HG03196 (cell line): Measurements from ENCODE around the gene CADPS.

Experiments used
- ATAC-seq: cut with Tn5 transposase; IDR thresholded peaks from one replicate; pipeline ENCODE4 v1.9.1; 2021; ENCODE audit not compliant: unreplicated experiment

Gene CADPS

DNA sequence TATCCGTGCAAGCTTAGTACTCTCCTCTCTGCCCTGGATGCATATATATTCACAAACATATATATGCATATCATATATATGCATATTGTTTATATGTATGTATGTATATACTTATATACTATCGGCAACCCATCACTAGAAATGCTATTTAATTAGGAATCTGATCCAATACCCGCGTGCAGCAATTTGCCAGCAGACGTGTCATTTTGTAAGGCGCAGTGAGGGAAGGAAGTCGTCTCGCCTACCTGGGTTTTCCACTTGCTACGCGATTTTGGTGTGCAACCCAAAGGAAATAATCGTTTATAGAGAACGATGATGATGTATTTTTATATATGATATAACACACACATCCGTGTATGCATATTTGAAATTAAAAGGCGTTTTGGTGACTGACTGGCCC, 496.3 kb downstream of the CADPS start:
- no peak for ATAC-seq

GRCh38 chr3:62378311-62378789, 496.9 kb downstream of the CADPS start:
- no peak for ATAC-seq

DNA sequence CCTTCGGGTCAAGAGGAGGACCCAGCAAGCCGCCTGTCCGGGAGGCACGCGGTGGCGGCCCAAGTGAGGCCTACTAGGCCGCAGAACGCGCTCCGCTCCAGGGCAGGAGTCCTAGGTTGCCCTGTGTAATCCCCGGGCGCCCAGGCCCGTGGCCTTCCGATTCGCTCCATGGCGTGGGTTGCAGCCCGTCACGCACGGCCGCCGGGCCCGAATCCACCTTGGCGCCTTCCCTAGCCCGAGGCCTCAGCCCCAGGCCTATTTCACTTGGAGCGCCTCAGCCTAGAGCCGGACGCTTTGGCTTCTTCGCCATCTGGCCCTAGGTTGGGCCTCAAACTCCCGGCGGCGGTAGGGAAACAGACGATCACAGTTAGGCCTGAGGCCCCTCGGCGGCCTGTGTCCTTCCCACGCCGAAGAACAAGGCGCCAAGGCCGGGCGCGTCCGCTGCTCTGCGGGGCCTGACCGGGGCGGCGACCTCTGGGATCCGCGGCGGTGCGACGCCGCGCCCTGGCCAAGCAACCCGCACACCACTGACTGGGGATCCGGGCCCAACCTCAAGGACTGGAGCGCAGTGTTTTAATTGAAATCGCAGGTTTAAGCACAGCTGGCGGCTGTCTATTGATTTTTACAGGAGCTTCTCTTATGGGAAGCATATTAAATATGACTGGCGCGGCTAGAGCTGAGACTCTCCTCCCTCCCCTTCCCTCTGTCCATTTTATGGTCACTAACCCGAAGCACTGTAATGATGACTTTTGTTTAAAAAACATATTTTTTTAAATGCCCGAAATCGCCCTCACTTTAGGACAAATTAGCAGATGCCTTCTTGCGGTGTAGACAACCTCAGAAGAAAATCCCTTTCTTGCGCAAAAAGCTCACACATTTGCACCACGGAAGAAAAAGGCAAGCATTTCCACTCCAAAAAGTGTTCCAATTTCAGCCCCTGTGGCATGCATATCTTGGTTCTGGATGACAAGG, 498.0 kb downstream of the CADPS start:
- ATAC-seq, result no peak

DNA sequence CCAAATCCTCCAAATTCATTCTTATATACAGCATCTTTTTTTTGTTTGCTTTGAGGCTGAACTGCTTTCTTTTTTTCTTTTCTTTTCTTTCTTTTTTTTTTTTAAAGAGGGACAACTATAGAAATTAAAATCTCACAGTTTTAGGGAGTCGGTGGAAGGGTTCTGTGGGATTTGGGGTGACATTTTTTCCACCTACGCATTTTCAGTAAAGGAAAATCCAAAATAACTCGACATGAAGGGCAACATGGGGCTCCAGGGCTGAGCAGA, 498.8 kb downstream of the CADPS start:
- no peak for ATAC-seq

GRCh38 chr3:62375655-62376453, 499.4 kb downstream of the CADPS start:
- ATAC-seq, result no peak

DNA sequence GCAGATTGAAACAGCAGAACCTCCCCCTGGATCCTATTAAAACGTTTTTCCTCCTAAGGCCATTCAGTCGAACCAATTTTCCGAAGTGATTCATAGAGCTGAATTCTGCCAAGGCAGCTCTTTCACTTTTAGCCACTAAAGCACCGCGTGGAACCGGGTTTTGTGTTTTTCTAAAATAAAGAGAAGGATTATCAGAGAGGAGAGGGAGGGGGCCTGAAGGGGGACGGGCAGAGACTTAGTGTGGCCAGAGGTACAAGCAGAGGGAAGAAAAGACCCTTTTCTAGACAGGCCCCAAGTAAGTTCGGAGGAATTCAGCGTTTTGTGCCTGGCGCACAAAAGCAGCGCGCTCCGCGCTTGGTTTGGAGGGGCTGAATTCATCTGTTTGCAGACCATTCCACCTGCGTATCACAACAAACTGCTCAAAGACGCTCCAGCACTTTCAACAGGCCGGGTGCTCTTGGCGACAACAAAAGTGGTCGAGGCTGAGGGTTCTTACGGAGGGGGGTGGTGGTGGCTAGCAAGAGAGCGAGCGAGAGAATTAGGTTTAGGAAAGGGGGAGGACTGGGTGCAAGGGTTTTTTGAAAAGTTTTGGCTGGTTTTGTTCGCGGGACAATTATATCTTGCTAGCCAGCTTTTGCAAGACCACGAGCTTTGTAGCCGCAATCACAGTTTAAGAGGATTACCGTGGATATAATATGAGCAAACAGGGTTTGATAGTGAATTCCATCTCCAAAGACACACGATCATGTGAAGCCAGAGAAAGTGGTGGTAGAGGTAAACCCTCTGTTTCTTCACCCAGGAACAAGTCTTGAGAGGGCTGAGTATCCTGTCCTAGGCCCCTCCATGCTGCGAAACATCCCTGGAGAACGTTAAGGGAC, 500.6 kb downstream of the CADPS start:
- ATAC-seq, result no peak

DNA sequence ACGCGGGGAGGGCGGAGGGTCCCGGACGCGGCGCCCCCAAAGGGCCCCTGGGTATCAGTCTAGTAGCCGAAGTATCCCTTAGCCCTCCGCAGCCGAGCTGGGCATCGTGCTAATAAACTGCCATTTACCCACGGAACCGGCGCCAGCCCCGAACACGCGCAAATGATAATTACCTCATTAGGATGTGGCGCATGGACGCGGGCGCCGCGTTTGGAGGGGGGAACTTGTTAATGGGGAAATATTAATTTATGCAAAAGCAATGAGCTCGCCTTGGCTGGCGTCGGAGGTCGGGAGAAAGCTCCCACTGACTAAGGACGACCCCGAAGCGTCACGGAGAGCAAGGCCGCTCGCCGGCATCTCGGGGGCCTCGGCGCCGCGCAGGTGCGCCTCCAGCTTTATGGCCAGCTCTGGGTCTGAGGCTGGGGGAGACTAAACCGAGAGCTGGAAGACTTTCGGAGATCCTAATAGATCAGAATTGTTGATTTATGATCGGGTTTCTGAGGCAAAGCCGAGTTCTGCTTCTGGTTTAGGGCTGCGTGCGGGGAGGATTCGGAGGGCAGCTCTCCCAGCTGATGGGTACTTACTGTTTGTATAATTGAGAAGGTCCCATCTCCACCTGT, 501.4 kb downstream of the CADPS start:
- no peak for ATAC-seq

DNA sequence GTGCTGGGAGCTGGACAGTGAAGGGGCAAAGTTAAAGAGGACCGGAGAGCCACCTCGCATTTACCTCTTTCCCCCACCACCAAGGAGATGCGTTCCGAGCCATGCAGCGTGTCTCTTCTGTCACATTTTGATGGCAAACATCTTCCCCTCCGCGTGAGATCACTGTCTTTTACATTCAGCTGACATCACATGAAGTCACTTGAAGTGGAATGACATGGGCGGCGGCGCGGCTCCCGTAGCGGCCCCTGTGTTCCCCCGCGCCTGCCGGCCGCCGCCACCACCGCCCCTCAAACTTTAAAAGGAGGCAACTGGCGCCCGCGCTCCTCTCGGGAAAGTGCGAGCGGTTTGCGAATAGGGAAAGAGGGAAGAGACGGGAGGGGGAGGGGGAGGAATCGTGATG, 502.0 kb downstream of the CADPS start, which contains the start of gene FEZF2:
Gene FEZF2, minus strand, starts transcription at position 336 of the 400 bp plus-strand sequence. CDS start 682 bp downstream, outside the sequence.
- no peak for ATAC-seq

DNA sequence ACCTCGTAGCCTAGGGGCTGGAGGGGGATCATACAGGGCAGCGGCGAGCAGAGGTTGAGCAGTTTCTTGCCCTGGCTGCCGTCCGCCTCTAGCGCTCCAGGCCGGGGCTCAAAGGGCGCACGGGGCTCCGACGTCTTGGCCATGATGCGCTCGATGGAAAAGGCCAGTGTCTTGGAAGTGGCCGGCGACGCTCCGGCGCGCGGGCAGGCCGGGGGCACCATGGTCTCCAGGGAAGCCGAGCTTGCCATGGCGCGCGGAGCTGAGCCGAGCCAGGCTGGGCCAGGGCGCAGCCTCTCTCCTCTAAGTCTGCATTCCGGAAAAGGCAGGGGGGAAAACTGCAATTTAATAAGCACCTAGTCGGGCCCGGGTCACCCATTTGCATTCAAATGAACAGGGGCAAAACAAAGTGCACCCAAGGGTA, 502.6 kb downstream of the CADPS start:
- no peak for ATAC-seq

DNA sequence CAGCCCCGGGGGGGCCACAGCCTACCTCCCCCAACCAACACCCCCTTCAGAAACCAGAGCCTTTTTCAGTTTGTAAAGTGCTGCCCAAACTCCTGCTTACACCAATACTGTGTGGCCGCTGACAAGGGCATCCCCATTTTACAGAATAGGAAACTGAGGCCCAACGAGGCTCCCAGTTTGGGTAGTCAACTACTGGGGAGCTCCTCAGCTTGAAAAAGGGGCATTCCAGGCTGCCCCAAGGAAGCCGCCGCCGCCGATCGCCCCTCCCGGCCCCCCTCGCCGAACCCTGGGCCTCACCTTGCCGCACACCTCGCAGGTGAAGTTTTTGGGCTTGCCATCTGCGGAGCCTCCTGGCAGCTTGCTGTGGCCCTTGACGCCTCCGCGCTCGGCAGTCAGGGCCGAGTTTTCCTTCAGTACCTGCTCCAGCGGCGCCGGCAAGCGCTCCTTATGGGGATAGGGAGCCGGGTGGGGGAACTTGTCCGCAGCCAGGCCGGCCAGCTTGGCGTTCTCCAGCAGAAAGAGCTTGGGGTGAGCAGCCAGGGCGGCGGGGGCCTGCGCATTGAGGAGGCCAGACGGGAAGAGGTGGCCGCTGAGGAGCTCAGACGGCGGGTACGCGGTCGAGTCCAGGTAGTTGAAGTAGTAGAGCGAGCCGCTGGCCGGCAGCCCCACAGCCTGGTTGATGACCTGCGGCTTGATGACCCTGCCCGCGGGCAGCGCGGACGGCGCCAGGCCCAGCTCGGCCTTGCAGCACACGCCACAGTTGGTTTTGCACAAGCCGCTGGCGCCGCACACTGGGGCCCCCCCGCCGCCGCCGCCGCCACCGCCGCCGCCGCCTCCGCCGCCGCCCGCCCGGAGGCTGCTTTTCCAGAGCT, 503.3 kb downstream of the CADPS start:
- ATAC-seq, result no peak

DNA sequence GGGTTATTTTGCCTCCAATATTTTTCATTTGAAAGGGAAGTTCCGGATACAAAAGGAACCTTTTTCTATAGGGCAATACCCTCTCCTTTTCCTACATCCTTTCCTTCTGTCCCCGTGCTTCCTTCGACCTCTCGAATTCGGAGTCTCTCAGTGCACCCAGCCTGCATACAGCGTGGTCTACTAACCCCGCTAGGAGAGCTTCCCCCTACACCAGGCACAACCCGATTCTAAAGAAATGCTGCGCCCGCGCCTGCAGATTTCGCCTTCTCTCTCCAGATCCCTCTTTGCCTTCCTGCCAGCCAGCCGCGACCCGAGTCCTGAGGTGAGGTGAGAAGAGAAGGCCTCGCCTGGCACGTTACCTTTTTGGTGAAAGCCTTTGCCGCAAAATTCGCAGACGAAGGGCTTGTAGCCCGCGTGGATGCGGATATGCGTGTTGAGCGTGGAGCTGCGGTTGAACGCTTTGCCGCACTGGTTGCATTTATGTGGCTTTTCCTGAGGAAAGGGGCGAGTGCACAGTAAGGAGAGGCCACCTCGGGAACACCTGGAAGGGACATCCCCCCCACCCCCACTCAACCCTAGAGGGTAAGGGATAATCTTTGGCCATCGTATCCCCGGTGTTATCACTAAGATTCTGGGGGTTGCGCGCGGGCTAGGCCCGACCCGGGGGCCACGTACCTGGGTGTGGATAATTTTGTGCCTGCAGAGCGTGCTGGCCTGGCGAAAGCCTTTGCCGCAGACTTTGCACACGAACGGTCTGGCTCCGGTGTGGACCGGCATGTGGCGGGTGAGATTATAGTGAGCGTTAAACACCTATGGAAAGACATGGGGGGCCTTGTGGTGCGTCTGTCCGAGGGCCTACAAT, 504.1 kb downstream of the CADPS start:
- ATAC-seq, result no peak

- no peak for ATAC-seq
These were observed 504.9 kb downstream of the CADPS start for GRCh38 chr3:62370112-62370857.

GRCh38 chr3:62369476-62369743, 505.8 kb downstream of the CADPS start:
- ATAC-seq, result no peak

DNA sequence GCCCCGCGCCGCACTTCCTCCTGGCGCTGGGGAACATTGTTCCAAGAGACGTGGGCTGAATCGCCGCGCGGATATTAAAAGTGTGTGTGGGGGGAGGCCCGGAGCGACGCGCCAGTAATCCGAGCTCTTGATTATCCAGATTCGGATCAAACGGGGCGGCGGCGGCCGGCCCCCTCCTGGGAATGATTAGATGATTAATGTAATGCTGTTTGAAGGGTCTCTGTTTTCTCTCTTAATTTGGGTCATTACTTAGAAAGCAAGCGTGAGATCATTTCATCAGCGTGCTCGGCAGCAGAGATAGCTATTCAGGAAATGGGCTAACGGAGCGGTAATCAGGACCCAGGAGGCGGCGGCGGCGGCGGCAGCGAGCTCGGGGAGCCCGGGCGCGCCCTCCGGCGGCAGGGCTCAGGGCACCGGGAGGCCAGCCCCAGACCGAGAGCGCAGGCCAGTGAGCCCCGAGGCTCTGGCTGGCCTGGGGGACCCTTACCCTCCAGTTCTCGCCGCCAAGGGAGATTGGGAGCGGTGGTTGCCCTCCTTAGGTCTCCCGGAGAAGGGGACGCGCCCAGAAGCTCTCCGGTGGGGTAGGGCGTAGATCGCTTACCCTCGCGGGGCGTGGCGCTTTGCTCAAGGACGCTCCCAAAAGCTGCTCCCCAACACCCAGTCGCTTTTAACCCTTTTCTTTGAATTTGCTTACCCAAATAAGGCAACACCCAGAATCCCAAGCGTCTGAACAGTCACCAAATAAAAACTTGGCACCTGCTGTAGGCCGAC, 506.3 kb downstream of the CADPS start:
- no peak for ATAC-seq

DNA sequence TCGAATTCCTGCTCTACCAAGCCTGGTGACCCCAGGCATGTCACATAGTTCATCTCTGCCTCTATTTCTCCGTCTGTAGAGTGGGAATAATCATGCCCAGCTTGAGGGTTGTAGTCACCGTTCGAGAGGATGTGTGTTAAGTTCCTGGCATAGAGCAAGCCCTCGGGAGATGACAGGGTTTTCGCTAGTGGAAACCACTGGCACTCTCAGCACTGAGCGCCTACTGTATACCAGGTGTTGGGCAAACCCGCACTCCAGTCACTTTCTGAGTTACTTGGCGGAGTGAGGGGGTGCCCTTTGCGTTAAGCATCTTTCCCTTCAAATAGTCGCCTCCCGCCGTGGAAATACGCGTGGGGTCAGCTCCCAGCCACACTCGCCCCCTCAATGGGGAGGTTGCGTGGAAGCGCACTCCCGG, 506.9 kb downstream of the CADPS start:
- ATAC-seq, result no peak

- ATAC-seq, result no peak
These were observed 507.4 kb downstream of the CADPS start for GRCh38 chr3:62367763-62368195.

DNA sequence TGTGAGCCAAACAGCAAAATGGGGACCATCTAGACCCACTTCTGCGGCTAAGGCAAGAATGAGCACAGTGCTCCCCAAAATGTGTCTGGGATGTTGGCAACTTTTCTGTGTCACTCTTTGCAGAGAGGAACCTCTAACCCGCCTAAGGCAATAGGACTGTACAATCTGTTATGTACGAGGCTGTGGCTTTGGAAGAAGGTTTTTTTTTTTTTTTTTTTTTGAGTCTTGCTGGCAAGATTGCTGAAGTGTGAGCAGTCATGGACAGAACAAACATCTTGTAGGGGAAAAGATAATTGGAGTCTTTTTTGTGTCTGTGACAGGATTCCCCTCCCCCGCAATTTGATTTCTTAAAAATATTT, 509.1 kb downstream of the CADPS start:
- no peak for ATAC-seq
